Measurements from ENCODE around the gene ZNRF4.

DNA sequence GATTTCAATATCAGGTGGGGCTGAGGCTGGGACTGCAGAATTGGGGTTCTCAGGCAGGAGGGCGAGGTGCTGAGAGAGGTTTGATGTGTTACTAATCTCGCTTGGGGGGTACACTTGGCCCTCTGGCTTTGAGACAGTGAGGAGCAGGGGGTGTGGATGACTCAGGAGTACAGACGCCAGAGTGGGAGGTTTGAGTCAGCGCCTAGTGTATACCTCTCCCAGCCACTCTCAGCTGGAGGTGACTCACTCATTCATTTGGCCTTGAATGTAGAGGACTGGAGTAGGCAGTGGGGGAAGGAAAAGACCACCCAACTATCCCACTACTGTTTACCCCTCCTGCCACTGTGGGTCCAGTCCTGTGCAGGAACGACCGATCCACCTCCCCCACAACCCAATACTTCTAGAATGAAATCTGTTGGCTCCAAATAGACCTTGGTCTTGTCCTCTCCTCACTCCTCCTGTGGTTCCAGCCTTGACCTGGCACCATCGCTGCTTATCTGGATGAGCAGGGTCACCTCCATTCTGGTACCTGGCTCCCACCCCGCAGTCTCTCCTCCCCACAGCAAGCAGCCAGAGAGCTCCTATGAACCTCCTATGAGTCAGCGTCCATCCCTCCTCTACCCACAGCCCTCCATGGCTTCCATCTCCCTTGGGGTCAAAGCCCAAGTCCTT is 20.1 kb upstream of the ZNRF4 start:
- no peak for TF ChIP-seq POLR2AphosphoS5 (IDR thresholded peaks at IDR 0.05; ENCODE audit: low read depth)
- no peak for TF ChIP-seq EZH2 (IDR thresholded peaks at IDR 0.05; ENCODE audit: low read depth, unreplicated experiment)
- TF ChIP-seq, protein P1, sequence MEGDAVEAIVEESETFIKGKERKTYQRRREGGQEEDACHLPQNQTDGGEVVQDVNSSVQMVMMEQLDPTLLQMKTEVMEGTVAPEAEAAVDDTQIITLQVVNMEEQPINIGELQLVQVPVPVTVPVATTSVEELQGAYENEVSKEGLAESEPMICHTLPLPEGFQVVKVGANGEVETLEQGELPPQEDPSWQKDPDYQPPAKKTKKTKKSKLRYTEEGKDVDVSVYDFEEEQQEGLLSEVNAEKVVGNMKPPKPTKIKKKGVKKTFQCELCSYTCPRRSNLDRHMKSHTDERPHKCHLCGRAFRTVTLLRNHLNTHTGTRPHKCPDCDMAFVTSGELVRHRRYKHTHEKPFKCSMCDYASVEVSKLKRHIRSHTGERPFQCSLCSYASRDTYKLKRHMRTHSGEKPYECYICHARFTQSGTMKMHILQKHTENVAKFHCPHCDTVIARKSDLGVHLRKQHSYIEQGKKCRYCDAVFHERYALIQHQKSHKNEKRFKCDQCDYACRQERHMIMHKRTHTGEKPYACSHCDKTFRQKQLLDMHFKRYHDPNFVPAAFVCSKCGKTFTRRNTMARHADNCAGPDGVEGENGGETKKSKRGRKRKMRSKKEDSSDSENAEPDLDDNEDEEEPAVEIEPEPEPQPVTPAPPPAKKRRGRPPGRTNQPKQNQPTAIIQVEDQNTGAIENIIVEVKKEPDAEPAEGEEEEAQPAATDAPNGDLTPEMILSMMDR (conservative IDR thresholded peaks at IDR 0.05; ENCODE audit: low read depth in 2 of 2), result no peak
- TF ChIP-seq EZH2phosphoT487 (IDR thresholded peaks at IDR 0.05; ENCODE audit: unreplicated experiment), result no peak
- TF ChIP-seq, protein P2, sequence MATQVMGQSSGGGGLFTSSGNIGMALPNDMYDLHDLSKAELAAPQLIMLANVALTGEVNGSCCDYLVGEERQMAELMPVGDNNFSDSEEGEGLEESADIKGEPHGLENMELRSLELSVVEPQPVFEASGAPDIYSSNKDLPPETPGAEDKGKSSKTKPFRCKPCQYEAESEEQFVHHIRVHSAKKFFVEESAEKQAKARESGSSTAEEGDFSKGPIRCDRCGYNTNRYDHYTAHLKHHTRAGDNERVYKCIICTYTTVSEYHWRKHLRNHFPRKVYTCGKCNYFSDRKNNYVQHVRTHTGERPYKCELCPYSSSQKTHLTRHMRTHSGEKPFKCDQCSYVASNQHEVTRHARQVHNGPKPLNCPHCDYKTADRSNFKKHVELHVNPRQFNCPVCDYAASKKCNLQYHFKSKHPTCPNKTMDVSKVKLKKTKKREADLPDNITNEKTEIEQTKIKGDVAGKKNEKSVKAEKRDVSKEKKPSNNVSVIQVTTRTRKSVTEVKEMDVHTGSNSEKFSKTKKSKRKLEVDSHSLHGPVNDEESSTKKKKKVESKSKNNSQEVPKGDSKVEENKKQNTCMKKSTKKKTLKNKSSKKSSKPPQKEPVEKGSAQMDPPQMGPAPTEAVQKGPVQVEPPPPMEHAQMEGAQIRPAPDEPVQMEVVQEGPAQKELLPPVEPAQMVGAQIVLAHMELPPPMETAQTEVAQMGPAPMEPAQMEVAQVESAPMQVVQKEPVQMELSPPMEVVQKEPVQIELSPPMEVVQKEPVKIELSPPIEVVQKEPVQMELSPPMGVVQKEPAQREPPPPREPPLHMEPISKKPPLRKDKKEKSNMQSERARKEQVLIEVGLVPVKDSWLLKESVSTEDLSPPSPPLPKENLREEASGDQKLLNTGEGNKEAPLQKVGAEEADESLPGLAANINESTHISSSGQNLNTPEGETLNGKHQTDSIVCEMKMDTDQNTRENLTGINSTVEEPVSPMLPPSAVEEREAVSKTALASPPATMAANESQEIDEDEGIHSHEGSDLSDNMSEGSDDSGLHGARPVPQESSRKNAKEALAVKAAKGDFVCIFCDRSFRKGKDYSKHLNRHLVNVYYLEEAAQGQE (IDR thresholded peaks at IDR 0.05; ENCODE audit: unreplicated experiment), result no peak
- TF ChIP-seq STAT1 (IDR thresholded peaks at IDR 0.05; ENCODE audit: unreplicated experiment), result no peak
- TF ChIP-seq, protein P3, sequence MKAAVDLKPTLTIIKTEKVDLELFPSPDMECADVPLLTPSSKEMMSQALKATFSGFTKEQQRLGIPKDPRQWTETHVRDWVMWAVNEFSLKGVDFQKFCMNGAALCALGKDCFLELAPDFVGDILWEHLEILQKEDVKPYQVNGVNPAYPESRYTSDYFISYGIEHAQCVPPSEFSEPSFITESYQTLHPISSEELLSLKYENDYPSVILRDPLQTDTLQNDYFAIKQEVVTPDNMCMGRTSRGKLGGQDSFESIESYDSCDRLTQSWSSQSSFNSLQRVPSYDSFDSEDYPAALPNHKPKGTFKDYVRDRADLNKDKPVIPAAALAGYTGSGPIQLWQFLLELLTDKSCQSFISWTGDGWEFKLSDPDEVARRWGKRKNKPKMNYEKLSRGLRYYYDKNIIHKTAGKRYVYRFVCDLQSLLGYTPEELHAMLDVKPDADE (IDR thresholded peaks at IDR 0.05), result no peak
- no peak for TF ChIP-seq ZNF331 (CRISPR knock-in tag; IDR thresholded peaks at IDR 0.05; ENCODE audit: low read depth)
- TF ChIP-seq JUNB (IDR thresholded peaks at IDR 0.05; ENCODE audit: unreplicated experiment), result no peak
- TF ChIP-seq, protein P4, sequence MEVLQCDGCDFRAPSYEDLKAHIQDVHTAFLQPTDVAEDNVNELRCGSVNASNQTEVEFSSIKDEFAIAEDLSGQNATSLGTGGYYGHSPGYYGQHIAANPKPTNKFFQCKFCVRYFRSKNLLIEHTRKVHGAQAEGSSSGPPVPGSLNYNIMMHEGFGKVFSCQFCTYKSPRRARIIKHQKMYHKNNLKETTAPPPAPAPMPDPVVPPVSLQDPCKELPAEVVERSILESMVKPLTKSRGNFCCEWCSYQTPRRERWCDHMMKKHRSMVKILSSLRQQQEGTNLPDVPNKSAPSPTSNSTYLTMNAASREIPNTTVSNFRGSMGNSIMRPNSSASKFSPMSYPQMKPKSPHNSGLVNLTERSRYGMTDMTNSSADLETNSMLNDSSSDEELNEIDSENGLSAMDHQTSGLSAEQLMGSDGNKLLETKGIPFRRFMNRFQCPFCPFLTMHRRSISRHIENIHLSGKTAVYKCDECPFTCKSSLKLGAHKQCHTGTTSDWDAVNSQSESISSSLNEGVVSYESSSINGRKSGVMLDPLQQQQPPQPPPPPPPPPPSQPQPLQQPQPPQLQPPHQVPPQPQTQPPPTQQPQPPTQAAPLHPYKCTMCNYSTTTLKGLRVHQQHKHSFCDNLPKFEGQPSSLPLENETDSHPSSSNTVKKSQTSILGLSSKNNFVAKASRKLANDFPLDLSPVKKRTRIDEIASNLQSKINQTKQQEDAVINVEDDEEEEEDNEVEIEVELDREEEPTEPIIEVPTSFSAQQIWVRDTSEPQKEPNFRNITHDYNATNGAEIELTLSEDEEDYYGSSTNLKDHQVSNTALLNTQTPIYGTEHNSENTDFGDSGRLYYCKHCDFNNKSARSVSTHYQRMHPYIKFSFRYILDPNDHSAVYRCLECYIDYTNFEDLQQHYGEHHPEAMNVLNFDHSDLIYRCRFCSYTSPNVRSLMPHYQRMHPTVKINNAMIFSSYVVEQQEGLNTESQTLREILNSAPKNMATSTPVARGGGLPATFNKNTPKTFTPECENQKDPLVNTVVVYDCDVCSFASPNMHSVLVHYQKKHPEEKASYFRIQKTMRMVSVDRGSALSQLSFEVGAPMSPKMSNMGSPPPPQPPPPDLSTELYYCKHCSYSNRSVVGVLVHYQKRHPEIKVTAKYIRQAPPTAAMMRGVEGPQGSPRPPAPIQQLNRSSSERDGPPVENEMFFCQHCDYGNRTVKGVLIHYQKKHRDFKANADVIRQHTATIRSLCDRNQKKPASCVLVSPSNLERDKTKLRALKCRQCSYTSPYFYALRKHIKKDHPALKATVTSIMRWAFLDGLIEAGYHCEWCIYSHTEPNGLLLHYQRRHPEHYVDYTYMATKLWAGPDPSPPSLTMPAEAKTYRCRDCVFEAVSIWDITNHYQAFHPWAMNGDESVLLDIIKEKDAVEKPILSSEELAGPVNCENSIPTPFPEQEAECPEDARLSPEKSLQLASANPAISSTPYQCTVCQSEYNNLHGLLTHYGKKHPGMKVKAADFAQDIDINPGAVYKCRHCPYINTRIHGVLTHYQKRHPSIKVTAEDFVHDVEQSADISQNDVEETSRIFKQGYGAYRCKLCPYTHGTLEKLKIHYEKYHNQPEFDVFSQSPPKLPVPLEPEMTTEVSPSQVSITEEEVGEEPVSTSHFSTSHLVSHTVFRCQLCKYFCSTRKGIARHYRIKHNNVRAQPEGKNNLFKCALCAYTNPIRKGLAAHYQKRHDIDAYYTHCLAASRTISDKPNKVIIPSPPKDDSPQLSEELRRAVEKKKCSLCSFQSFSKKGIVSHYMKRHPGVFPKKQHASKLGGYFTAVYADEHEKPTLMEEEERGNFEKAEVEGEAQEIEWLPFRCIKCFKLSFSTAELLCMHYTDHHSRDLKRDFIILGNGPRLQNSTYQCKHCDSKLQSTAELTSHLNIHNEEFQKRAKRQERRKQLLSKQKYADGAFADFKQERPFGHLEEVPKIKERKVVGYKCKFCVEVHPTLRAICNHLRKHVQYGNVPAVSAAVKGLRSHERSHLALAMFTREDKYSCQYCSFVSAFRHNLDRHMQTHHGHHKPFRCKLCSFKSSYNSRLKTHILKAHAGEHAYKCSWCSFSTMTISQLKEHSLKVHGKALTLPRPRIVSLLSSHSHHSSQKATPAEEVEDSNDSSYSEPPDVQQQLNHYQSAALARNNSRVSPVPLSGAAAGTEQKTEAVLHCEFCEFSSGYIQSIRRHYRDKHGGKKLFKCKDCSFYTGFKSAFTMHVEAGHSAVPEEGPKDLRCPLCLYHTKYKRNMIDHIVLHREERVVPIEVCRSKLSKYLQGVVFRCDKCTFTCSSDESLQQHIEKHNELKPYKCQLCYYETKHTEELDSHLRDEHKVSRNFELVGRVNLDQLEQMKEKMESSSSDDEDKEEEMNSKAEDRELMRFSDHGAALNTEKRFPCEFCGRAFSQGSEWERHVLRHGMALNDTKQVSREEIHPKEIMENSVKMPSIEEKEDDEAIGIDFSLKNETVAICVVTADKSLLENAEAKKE (CRISPR knock-in tag; IDR thresholded peaks at IDR 0.05), result no peak
